Effector CD4-positive, alpha-beta T cell (primary cell): ENCODE data around the gene CDH22.

Source experiments
- DNase-seq: peaks from one replicate; pipeline ENCODE4 v3.0.0-alpha.2; 2020

CDH22 gene

DNA sequence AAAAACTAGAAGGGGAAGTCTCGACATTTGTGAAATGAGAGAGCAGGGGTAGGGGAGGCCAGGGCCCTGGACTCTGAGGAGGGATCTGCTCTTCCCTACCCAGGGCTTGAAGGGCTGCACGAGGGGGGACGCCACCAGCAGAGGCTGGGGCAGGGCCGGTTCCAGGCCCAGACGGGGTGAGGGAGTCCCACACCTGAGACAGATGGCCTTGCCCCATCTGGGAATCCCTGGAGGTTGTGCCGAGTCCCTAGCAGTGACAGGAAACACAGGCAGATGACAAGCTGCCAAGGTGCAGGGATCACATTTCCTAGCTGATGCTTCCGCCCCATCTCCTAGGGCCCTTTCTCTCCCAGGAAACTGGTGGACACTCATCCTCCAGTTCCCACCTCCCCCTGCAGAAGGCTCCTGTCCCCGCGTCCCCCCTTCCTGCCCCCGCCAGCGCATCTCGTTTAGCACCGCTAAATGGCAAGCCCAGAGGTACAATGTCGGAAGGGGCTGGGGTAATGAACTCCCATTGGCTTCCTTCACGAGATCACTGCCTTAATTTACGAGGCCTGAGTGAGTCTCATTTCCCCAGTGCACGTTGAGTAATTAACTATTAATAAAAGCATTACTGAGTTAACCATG lies 35.2 kb upstream of the CDH22 start:
- DNase-seq, result no peak

DNA sequence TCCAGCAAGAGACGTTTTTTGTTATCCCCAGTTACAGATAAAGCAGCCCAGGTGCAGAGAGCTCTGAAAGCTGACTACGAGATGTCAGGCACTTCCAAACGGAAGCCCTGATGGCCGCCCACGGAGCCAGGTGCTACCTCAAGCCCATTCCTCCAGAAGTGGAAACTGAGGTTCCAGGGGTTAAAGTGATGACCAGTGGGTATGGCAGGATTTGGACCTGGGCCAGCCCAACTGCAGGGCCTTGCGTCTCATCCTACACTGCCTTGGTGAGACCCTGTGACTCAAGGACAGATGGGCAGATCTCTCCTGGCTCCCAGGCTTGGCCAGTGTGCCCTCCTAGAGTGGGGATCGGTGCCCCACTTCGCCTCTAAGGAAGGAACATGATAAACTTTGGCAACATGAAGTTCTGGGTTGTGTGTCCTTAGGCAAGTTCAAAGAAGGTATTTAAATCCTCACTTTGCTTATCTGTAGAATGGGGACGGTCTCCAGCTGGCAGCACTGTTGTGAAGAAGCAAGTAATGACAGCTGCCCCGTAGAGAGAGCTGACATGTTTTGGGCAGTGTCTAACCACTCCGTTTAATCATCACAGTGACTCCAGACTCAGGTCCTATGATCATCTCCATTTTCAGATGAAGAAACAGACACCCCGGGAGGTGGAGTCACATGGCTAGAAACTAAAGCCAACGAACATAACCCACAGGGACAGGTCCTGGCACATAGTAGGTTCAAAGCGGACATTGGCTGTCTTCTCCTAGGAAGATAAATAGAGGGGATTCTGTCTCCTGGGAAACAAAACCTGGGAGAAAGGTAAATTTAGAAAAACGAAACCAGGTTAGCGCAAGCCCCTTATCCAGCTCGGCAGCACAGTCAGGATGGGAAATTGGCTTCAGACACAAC lies 34.4 kb upstream of the CDH22 start:
- no peak for DNase-seq

DNA sequence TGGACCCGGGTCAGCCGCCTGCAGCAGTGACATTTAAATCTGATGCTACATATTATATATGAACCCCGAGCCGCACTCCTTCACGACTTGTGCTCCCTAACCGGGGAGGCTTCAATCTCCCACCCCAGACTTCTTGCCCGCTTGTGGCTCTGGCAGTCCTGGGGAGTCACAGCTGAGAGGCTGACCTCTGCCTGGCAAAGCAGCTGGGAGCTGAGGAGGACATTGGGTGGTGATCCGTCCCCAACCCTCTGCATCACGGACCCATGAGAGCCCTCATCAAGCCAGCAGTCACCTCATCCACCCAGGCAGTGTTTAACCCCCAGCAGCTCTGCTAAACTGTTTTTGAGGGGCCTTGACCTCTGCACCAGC lies 33.7 kb upstream of the CDH22 start:
- DNase-seq, result no peak

DNA sequence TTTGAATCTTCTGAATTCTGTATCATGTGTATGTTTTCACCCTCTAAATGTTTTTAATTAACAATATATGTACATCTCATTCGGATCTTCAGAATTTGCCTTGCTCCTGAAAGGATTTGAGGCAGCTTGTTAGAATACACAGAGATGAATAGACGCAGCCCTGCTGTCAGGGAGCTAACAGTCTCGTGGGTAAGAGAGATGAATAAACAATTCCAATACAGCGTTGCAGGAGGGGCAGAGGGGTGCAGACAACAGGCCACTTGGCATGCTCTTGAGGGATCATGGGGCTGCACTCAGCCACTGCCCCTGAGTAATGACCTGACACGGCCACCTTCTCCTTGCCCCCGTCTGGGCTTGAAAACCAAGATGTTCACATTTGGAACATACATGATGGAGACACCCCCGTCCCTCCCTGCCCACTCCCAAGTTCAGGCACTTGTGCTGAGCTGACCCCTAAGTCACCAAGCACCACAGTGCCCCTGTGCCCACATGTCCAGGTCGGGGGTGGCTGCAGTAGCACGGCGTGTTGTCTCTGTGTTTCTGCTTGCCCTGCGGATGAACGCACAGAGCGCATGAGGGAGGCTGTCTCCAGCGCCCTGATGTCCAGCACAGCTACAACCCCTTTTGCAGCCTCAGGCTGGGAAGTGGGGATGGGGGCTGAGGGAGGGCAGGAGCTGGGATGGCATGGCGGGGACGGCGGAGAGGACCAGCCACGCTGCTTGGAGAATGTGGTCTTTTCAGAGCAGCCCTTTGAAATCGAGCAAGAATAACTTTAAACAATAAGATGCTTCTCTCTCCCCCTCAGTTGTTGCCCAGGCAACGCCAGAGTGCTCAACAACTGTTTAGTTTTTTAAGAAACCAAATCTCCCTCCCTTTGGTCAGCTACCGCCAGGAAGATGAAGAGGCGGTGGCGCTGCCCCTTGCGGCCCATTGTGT lies 33.0 kb upstream of the CDH22 start:
- no peak for DNase-seq

DNA sequence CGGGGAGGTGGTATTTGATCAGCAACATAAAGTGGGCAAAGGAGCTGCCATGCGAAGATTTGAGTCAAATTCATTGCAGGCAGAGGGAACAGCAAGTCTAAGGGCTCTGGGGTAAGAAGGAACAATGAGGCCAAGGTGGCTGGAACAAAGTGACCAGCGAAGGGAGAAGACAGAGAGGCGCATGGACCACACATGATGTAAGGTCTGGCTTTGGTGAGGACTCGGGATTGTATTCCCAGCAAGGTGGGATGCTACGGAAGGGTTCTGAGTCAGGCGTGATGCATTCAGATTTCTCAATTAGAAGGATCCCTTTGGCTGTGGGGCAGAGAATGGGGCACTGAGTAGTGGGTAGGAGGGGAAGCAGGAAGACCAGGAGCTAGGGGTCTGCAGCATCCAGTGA lies 30.7 kb upstream of the CDH22 start:
- DNase-seq, result no peak

DNA sequence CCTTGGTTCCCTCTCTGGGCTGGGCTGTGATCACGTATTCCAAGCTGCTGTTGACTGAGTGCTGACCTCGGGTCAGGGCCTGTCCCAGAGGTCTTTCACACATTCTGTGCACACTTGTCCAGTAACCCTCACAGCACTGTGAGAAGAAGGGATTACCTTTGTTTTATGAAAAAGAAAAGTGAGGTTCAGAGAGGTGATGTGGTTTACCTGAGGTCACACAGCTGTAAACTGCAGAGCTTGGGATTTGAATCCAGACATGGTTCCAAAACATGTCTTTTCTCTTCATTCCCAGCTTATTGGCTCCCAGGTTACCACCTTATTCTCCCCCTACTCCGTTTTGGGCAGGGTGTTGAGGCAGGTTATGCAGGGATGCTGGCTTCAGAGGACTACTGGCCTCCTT lies 28.4 kb upstream of the CDH22 start:
- DNase-seq, result no peak

DNA sequence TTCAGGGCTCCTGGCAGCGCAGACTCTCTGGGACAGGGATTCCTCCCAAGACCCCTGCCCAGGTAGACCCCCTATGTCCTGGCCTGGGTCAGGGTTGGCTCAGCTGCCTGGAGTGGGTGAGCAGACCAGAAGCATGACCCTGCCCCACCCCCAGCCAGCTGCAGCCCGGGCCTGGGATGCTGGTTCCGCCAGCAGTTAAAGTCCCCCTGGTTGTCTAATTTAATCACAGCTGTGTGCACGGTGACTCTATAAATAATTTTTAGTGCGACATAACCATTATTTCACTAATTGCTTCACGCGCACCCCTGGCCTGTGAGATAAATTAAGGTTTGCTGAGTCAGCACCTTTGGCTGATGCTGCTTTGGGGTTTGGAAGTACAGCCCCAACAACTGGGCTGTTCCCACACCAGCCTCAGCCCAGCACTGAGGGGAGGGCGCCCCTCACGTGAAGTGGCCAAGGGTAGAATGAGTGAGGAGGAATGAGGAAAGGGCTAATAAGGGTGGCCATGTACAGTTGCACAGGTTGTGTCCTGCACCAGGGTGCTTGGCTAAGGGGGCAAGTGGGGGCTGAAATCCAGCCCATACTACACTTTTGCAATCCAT lies 26.1 kb upstream of the CDH22 start:
- no peak for DNase-seq

DNA sequence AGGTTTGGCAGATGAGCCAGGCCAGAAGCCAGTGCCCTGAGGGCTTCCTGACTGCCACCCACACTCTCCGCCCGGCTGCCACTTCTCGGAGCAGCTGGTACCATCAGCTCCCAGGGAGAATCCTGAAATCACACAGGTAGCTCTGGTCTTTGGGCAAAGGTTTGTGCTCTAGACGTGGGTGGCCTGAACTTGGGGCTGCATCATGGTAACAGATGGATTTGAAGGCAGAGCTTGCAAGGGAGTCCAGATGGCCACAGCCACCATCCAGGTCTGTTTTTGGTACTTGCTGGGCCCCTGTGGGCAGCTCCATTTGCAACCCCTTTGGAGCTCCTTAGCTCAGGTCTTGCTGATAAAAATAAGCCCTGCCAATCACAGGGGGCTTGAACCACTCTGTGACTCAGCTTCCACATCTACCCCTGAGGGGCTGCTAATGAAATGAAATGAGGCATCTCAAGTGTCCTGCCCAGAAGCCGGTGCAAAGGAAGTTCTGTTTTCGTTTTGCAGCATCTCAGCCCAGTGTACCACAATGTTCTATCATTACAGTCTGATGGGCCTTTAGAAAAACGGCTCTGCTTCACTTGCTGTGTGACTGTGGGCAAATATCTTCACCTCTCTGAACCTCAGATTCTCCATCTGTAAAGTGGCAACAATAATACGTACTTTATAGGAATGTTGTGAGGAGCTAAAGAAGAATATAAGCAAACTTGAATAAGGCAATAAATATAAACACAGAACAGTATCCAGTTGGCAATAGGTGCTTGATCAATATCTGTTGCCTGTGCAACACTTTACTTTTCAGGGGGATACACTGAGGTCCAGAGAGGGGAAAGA lies 25.1 kb upstream of the CDH22 start:
- no peak for DNase-seq

DNA sequence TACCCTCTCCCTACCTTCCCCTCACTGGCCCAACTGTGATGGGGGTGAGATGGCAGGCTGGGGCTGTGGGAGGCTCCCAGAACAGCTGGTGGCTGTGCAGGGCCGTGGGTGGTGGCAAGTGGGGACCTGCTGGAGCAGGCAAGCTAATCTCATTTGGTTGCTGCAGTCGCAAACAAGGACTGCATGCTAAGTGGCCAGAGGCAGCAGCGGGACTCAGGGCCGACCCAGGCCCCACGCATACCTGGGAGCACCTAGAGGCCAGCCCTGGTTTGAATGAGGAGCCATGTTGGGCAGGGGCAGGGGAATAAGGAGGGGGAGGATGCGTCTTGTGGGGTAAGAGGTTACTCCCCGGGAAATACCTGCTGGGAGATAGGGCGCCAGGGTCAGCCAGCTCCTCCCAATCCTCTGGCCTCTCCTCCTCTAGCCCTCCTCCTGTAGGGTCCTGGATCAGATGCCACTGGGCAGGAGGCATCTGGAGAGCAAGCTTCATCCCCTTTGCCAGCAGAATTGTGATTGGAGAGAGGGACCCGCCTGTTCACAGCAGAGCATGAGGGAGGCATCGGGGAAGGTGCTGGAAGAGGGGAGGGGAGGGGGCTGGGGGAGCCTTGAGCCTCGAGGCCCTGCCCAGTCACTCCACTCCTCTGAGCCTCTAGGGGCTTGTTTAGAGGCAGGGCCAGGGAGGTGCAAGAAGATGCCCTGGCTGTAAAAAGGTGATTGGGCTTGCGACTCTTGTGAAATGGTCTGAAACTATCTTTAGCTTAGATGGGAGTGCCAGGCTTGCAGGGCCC lies 24.3 kb upstream of the CDH22 start:
- DNase-seq, result no peak

DNA sequence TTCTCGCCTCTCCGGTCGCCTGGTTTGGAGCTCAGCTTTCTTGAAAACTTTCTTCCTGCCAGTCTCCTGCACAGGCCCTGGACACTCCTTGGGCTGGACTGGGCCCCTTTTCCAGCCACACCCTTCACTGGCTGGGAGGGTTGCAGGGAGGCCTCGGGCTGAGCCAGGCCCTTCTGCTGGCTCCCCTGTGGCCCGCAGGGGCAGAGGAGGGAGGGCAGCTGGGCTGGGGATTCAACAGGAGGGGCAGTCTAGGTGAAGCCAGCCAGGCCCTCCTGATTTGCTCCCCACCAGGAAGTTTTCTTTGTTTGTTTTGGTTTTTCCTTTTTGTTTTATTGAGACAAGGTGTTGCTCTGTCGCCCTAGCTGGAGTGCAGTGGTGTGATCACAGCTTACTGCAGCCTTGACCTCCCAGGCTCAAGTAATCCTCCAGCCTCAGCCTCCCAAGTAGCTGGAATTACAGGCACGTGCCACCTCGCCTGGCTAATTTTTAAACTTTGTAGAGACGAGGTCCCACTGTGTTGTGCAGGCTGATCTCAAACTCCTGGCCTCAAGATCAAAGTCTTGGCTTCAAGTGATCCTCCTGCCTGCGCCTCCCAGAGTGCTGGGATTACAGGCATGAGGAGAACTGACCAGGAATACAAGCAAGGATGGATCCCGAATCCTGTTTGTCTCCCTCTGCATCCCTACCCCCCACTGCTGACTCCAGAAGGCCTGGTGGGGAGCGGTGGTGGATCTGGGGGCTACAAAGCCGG lies 23.5 kb upstream of the CDH22 start:
- no peak for DNase-seq

DNA sequence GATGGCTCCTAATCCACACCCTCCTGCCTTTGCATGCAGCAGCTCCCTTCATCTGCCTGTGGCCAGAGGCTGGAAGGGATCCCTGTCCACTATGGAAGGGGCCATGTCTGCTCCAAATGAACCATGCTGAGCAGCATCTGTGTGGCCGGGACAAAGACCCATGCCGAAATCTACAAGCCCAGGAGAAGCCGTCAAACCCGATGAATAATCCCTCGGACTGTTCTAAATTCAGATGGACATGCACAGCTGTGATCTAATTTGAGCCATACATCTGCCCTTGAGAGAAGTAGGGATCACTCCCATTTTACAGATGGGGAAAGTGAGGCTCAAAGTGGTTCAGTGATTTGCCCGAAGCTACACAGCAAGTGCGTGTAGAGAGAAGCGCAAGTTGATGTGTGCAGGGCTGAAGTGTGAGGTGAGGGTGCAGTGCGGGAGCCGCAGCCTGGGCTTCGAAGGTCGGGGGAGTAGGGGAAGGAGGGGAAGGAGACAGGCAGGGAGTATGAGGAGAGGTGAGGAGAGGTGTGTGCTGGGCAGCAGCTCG lies 22.6 kb upstream of the CDH22 start:
- DNase-seq, result no peak

DNA sequence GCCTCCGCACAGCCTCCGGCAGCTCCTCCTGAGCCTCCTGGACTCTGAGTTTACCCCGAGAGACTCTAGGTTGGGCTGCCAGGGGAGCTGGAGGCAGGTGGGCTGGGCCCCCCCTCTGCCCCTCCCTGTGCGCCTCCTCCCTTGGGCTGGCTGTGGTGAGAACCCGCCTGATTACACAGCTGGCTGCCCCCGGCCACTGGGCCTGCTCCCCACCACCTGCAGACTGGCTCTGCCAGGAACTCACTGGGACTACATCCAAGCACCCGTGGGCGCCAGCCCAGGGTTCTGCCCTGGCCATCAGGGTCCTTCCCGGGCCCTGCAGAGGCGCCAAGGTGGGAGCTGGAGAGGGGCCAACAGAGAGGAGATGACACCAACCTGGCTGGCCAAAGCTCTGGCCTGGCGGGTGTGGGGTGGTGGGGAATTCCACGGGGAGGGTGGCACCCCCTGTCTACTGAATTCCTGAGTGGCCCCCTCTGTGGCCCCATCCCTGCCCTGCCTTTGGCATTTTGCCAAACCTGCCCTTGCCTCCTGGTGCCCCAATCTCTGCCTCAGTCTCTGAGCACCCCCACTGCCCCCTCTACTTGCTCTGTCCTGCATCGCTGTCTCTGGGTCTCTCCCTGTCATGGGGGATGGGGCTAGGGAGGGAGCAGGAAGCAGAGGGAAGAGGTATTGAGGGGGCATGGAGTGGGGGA lies 21.9 kb upstream of the CDH22 start:
- DNase-seq, result no peak

DNA sequence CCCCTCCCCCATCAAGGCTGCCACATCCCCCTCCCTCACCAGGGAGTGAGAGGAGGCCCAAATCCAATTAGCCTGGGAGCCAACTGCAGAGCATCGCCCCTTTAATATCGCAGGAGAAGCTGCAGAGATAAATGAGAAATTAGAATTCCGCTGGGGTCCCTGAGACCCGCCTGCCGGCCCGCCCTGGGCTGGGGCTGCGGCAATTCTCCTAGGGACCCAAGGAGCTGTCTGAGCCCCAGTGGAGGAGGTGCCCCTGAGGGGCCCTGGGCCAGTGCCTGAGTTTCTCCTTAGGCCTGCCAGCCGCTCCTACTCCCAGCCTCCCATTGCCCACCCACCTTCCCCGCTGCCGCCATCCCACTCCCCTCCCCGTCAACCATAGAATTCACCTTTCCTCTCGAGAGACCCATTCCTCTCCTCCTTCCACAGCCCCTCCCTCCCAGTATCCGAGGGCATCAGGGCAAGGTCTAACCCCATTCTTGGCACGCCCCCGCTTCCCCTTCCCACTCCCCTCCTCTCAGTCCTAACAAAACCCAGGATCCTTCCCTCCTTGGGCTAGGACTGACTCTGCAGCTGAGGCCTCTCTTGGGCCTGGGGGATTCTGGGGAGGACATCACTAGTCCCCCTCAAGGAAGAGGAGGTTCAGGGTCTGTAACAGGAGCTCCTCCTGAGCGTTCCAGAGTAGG lies 20.0 kb upstream of the CDH22 start:
- DNase-seq, result no peak

DNA sequence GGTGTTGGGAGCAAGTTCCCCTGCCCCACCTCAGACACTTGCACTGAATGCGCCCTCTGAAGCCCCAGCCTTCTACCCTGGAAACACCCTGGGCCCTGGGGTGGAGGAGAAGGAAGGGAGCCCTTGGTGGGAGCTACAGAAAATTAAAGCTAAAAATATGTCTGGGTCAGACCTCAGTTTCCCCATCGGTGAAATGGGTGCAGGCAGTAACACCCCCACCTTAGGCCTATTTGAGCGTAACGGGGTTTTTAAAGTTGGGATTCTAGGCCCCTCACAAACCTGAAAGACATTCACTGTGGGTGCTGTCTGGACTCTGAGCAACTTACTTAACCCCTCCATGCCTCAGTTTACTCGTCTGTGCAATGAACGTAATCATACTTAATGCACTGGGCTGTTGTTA lies 19.3 kb upstream of the CDH22 start:
- DNase-seq, result no peak

DNA sequence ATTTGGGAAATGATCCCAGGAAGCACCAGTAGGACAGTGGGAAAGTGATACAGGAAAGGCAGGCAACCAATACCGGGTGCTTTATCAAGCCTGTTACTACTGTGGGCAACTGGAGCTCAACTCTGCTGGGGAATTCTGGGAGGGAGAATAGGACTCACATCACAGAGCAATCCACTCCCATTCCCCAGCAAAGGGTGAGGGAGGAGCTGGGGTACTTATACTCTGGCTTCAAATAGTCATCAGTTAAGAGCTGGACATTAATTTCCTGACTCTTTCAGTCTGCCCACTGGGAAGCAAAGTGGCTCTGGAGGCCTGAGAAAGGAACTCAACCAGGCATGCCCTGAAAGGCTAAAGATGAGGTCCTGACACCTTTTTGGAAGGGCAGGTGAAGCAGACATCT lies 17.5 kb upstream of the CDH22 start:
- no peak for DNase-seq

DNA sequence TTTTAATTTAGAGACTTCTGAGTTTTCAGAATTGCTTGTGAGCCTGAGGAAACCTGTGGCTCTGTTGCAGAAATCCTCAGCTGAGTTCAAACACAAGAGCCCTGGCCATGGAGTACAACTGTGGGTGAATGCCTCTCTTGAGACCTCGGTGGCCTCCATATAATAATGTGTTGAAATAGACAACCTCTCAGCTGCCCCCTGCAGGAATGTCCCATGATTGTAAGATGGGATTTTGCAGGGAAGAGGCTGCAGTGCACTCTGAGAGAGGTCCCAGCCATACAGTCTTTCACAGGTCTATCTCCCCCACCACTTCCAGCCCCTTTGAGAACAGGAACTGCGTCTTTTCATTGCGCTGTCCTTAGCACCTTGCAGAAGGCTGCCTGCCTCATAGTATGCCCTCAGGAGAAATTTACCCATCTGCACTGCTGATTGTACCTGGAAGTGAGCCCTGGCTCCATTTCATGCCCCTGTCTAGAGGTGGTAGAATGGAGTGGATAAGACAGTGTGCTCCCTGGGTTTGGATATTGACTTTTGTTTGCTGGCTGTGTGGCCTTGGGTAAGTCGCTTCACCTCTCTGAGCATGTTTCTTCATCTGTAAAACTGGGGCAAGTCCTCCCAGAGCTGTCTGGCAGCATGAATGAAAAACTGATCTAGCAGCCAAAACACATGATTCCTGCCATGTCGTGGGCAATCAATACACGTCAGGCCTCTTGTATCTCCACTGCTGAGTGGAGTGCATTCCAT lies 16.8 kb upstream of the CDH22 start:
- no peak for DNase-seq

DNA sequence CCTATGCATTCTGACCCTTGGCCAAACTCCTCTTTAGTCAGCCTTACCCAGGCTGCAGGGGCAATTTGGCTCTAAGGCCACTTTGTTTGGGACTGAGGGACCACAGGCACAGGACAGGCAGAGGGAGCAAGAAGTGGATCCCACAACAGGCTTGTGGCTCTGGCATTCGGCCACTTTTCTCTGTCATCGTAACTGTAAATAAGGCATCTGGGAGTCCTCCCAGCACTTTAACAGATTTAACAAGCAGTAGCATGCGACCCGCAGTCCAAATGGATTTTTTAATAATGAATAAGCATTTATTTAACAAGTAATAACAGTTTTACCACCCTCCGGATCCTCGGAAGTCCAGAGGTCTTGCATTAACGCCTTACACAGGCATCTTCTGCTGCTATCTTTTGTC lies 16.1 kb upstream of the CDH22 start:
- DNase-seq, result no peak

DNA sequence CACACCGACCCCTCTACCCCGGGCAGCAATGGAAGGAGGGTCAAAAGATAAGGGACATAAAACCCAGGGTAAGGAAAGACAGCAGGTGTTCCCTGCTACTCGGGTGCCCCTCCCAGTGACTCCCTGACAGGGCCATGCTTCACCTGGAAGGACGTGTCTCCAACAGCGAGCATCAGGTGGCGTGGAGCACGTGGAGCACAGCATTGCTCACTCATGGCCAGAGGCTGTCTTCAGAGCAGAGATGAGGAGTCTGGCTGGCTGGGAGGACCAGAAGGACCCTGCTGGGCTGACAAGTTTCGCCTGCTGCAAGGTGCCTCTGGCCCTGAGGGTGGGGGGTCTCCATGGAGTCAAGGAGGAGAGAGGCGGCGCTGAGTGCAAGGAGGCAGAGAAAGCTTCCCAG lies 15.3 kb upstream of the CDH22 start:
- DNase-seq, result no peak
